Measurements from ENCODE around the gene C1QTNF4. TPM values are rescaled to one million over a fixed set of nuclear protein-coding genes. Genes with fewer than 3 reads are reported as not detected.
A peak's percentile ranks its signal among the peaks of the same experiment; 100 is the strongest.

The C1QTNF4 gene
- polyA plus RNA-seq, 3 donors = 0.84 TPM; not detected in 2

DNA sequence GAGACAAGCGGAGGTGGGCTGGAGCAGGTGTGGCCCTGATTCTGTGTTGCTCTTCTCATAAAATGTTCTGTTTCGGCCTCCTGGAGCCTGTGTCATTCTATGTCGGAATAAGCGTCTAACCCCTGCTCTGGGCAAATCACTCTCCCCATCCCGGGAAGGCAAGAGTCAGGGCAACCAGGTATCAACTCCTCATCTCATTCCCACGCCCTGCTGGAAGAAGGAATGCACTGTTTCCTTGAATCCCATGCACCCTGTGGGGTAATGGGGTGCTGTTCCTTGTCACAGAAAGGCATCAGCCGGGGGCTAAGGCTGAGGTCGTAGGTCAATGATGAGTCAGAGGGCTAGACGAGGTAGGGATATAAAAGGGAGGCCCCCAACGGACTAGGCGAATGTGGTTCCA, 5.1 kb downstream of the C1QTNF4 start:
- H3K4me3 ChIP-seq (replicated peaks in 1 of 3; ENCODE audit: low read depth in 2 of 3, low read length in 3 of 3) = no peak overlapping the region
- peaks cover 0 to 7% (median 2%) of the 10 kb centered on the region in 7 donors for H3K9me3 Mint-ChIP-seq
- H3K4me3 Mint-ChIP-seq = no peak overlapping the region
- peaks cover 11 to 18% of the 10 kb centered on the region in 2 donors for H3K27me3 ChIP-seq (ENCODE audit: control insufficient read depth in 2 of 2, insufficient read depth in 2 of 2, low read length in 2 of 2)
- H3K27ac Mint-ChIP-seq = no peak overlapping the region
- intact Hi-C loops (cut with micrococcal nuclease) = no loop called here
- peaks cover 8 to 21% of the 10 kb centered on the region in 2 donors for H3K36me3 Mint-ChIP-seq
- peaks cover 31 to 43% of the 10 kb centered on the region in 2 donors for H3K4me1 ChIP-seq (ENCODE audit: control insufficient read depth in 1 of 2, insufficient read depth in 2 of 2, low read length in 2 of 2)
- no peak for DNase-seq
- peaks cover 44% of the 10 kb centered on the region for H3K4me1 Mint-ChIP-seq
- peaks cover 7 to 12% of the 10 kb centered on the region in 2 donors for H3K36me3 ChIP-seq (replicated peaks in 1 of 2; ENCODE audit: control insufficient read depth in 1 of 2, insufficient read depth in 2 of 2, low read length in 2 of 2)
- H3K9me3 ChIP-seq (replicated peaks in 1 of 2; ENCODE audit: control insufficient read depth in 1 of 2, insufficient read depth in 1 of 2, low read length in 2 of 2) = peaks cover 0 to 6% of the 10 kb centered on the region in 2 donors
- WGBS (ENCODE audit: insufficient coverage) = 100% methylated on average over 4 of the region's 11 CpGs
- H2AFZ ChIP-seq (ENCODE audit: insufficient read depth, low read depth, low read length, poor library complexity, severe bottlenecking) = no peak overlapping the region
- H4K20me1 ChIP-seq (ENCODE audit: insufficient read depth, low read length) = no peaks in the 10 kb centered on the region
- H3K9ac ChIP-seq (ENCODE audit: insufficient read depth, low read length, poor library complexity, severe bottlenecking) = no peak overlapping the region
- H3K27ac ChIP-seq (ENCODE audit: low read depth in 1 of 2, low read length in 2 of 2) = no peak overlapping the region
- no peak overlapping the region for H3K4me2 ChIP-seq (replicated peaks; ENCODE audit: extremely low read depth, low read length, poor library complexity, severe bottlenecking)
- peaks cover 15% of the 10 kb centered on the region for H3K79me2 ChIP-seq (ENCODE audit: insufficient read depth, low read length)
- TF ChIP-seq, protein P1, sequence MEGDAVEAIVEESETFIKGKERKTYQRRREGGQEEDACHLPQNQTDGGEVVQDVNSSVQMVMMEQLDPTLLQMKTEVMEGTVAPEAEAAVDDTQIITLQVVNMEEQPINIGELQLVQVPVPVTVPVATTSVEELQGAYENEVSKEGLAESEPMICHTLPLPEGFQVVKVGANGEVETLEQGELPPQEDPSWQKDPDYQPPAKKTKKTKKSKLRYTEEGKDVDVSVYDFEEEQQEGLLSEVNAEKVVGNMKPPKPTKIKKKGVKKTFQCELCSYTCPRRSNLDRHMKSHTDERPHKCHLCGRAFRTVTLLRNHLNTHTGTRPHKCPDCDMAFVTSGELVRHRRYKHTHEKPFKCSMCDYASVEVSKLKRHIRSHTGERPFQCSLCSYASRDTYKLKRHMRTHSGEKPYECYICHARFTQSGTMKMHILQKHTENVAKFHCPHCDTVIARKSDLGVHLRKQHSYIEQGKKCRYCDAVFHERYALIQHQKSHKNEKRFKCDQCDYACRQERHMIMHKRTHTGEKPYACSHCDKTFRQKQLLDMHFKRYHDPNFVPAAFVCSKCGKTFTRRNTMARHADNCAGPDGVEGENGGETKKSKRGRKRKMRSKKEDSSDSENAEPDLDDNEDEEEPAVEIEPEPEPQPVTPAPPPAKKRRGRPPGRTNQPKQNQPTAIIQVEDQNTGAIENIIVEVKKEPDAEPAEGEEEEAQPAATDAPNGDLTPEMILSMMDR (IDR thresholded peaks at IDR 0.05) = no peak
- H3K27me3 Mint-ChIP-seq (ENCODE audit: low read depth in 3 of 3) = peaks cover 19 to 21% (median 20%) of the 10 kb centered on the region in 3 donors

DNA sequence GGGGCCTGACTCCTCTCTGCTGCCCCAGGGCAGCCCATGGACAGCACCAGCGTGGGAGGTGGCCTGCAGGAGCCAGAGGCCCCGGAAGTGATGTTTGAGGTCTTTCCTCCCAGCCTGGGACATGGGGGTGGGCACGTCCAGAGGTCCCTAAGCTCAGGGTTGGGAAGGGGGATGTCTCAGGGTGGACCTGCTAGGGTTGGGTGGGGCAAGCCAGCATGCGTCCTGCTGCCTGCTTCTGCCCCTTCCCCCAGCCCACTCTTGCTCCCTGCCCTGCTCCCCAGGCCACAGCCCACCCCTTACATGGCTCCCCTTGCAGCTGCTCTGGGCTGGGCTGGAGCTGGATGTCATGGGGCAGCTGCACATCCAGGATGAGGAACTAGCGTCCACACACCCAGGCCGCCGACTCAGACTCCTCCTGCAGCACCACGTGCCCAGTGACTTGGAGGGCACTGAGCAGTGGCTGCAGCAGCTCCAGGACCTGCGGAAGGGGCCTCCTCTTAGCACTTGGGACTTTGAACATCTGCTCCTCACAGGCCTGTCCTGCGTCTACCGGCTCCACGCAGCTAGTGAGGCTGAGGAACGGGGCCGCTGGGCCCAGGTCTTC, 6.4 kb downstream of the C1QTNF4 start:
- 2% methylated on average over 13 of the region's 14 CpGs for WGBS (ENCODE audit: insufficient coverage)
- H3K36me3 Mint-ChIP-seq = peaks cover 17 to 34% of the 10 kb centered on the region in 2 donors
- Histone ChIP-seq H3K4me2 (replicated peaks; ENCODE audit: extremely low read depth, low read length, poor library complexity, severe bottlenecking) (peak overlapping the region; percentile 63), H3K4me3 (replicated peaks in 1 of 3; ENCODE audit: low read depth in 2 of 3, low read length in 3 of 3) (peak overlapping the region in 2 of 3 experiments; percentile 5 to 50), H3K9ac (ENCODE audit: insufficient read depth, low read length, poor library complexity, severe bottlenecking) (peak overlapping the region; percentile 43), H3K36me3 (replicated peaks in 1 of 2; ENCODE audit: control insufficient read depth in 1 of 2, insufficient read depth in 2 of 2, low read length in 2 of 2) (peaks cover 19 to 25% of the 10 kb centered on the region in 2 donors), H2AFZ (ENCODE audit: insufficient read depth, low read depth, low read length, poor library complexity, severe bottlenecking) (peak overlapping the region; percentile 84), H3K4me1 (ENCODE audit: control insufficient read depth in 1 of 2, insufficient read depth in 2 of 2, low read length in 2 of 2) (peaks cover 21 to 30% of the 10 kb centered on the region in 2 donors), H3K27ac (ENCODE audit: low read depth in 1 of 2, low read length in 2 of 2) (peak overlapping the region; percentile 17 to 68), H3K27me3 (ENCODE audit: control insufficient read depth in 2 of 2, insufficient read depth in 2 of 2, low read length in 2 of 2) (peaks cover under 1 to 6% of the 10 kb centered on the region in 2 donors), H3K9me3 (replicated peaks in 1 of 2; ENCODE audit: control insufficient read depth in 1 of 2, insufficient read depth in 1 of 2, low read length in 2 of 2) (no peaks in the 10 kb centered on the region), H4K20me1 (ENCODE audit: insufficient read depth, low read length) (no peaks in the 10 kb centered on the region), H3K79me2 (ENCODE audit: insufficient read depth, low read length) (peaks cover 15% of the 10 kb centered on the region)
- H3K27ac Mint-ChIP-seq = peak overlapping the region; percentile 40 to 86 (median 79)
- TF ChIP-seq, protein P1 (IDR thresholded peaks at IDR 0.05) = no peak
- intact Hi-C loops (cut with micrococcal nuclease) = no loop called here
- peaks cover 6 to 10% (median 8%) of the 10 kb centered on the region in 3 donors for H3K27me3 Mint-ChIP-seq (ENCODE audit: low read depth in 3 of 3)
- H3K4me3 Mint-ChIP-seq = peak overlapping the region; percentile 56 to 84
- peaks cover 35% of the 10 kb centered on the region for H3K4me1 Mint-ChIP-seq
- peak; percentile 67 to 77 (median 71) for DNase-seq
- no peaks in the 10 kb centered on the region for H3K9me3 Mint-ChIP-seq

Measured in CD14-positive monocyte (primary cell).